Measurements from ENCODE around the gene NLGN2. TPM values are rescaled to one million over a fixed set of nuclear protein-coding genes. Genes with fewer than 3 reads are reported as not detected.

The NLGN2 gene
- total RNA-seq, 1 donor from 2014 or later = 46.7 TPM

DNA sequence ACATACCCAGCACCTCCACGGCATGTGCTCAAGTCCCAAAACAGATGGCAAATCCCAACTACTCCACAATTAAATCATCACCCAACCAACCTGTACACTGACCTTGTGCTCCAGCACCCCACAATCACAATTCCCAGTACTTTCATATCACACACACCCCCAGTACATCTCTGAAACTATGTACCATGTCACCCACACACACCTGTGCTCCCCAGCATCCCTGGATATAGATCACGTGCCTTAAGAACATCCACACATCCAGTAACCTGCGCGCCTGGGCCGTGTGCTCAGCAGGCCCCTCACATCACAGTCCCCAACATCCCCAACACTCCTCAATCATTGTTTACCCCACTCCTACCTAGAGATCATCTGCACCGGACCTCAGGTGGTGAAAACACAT lies 2.1 kb downstream of the NLGN2 start:
- peaks cover 17% of the 10 kb centered on the region for H3K4me1 Mint-ChIP-seq (ENCODE audit: low read depth)
- H3K9me3 Mint-ChIP-seq (ENCODE audit: low read depth) = no peaks in the 10 kb centered on the region
- DNase-seq (ENCODE audit: low spot score) = no peak
- TF ChIP-seq CTCF (IDR thresholded peaks at IDR 0.05) = no peak
- no peaks in the 10 kb centered on the region for H3K27me3 Mint-ChIP-seq (ENCODE audit: low read depth)
- peaks cover 23% of the 10 kb centered on the region for H3K36me3 Mint-ChIP-seq (ENCODE audit: low read depth)
- no peak overlapping the region for H3K4me3 Mint-ChIP-seq (ENCODE audit: unreplicated experiment)
- H3K27ac Mint-ChIP-seq (ENCODE audit: unreplicated experiment) = no peak overlapping the region

DNA sequence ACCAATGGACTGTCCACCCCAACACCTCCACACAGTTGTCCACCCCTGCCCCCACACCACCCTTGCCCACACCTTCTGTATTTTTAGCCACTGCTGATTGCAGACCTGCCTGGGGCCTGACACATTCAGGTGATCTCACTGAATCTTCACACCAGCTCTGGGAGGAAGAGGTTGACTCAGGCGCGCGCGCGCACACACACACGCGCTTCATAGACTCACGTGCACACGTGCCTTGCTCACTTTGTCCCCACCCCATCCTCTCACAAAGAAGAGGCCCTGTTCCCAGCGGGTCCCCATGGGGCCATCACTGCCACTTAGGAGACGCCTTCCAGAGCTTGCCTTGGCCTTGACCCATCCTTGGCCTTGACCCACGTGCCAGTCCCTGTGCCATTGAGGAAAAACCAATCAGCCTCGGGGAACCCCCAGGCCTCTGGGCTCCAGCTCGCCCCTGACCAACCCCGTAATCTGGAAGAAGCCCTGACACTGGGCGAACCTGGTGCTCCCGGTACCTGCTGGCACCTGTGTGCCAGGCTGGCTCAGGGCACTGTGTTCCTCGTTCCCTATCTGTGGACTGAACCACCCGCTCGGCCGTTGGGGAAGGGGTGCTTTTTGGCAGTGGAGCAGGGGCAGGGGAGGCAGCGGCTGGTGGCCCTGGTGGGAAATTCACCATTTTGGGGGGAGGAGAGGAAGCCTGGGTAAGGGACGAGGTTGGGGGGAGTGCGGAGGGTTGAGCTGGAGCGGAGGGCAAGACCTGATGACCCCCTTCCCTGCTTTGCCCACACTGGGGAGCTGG lies 3.2 kb downstream of the NLGN2 start:
- no peak for TF ChIP-seq CTCF (IDR thresholded peaks at IDR 0.05)
- H3K9me3 Mint-ChIP-seq (ENCODE audit: low read depth) = no peaks in the 10 kb centered on the region
- no peaks in the 10 kb centered on the region for H3K27me3 Mint-ChIP-seq (ENCODE audit: low read depth)
- H3K4me3 Mint-ChIP-seq (ENCODE audit: unreplicated experiment) = no peak overlapping the region
- DNase-seq (ENCODE audit: low spot score) = no peak
- H3K27ac Mint-ChIP-seq (ENCODE audit: unreplicated experiment) = peak overlapping the region; percentile 6
- H3K36me3 Mint-ChIP-seq (ENCODE audit: low read depth) = peaks cover 28% of the 10 kb centered on the region
- peaks cover 13% of the 10 kb centered on the region for H3K4me1 Mint-ChIP-seq (ENCODE audit: low read depth)

GRCh38 chr17:7411427-7411750 lies 3.7 kb downstream of the NLGN2 start:
- Mint-ChIP-seq H3K4me1 (ENCODE audit: low read depth) (peaks cover 7% of the 10 kb centered on the region), H3K36me3 (ENCODE audit: low read depth) (peaks cover 32% of the 10 kb centered on the region), H3K27me3 (ENCODE audit: low read depth) (no peaks in the 10 kb centered on the region), H3K9me3 (ENCODE audit: low read depth) (no peaks in the 10 kb centered on the region), H3K4me3 (ENCODE audit: unreplicated experiment) (no peak overlapping the region), H3K27ac (ENCODE audit: unreplicated experiment) (no peak overlapping the region)
- no peak for DNase-seq (ENCODE audit: low spot score)
- no peak for TF ChIP-seq CTCF (IDR thresholded peaks at IDR 0.05)

DNA sequence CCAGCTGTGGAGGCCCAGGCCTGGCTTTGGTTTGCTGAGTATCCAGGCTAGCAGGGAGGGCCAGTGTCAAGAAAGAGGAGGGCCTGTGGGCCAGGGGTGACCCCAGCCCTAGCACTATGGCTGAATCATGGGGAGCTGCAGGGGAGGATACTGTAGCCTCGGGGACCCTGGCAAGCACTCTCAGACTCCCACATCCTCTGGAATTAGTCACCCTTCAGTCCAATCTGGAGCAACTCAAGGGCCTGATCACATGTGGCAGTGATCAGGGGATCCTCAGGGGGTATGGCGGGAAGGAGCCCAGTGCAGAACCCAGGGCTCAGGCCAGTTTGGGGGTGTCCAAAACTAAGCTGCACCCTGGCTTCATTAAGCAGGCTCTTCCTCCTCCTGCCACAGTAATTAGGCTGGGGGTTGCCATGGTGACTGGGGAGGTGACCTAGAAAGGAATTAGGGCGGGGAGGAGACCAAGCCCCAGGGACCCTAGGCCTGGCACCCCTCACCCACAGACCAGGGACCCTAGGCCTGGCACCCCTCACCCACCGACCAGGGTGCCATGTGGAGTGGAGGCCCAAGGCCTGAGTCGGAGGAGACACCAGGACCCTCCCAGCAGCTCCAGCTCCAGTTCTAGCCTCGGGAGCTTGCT lies 5.8 kb downstream of the NLGN2 start:
- no peak overlapping the region for H3K4me3 Mint-ChIP-seq (ENCODE audit: unreplicated experiment)
- no peaks in the 10 kb centered on the region for H3K4me1 Mint-ChIP-seq (ENCODE audit: low read depth)
- H3K9me3 Mint-ChIP-seq (ENCODE audit: low read depth) = no peaks in the 10 kb centered on the region
- DNase-seq (ENCODE audit: low spot score) = no peak
- no peaks in the 10 kb centered on the region for H3K27me3 Mint-ChIP-seq (ENCODE audit: low read depth)
- H3K27ac Mint-ChIP-seq (ENCODE audit: unreplicated experiment) = no peak overlapping the region
- no peak for TF ChIP-seq CTCF (IDR thresholded peaks at IDR 0.05)
- H3K36me3 Mint-ChIP-seq (ENCODE audit: low read depth) = peaks cover 35% of the 10 kb centered on the region

DNA sequence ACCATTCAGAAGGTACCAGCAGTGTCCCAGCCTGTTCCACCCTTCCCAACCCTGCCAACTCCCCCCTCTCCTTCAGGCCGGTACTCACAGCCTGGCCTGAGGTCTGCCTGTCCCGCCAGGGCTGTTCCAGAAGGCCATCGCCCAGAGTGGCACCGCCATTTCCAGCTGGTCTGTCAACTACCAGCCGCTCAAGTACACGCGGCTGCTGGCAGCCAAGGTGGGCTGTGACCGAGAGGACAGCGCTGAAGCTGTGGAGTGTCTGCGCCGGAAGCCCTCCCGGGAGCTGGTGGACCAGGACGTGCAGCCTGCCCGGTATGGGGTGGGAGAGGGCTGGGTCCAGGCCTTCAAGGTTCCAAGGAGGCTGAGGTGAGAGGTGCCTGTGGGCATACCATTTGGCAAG lies 7.2 kb downstream of the NLGN2 start:
- H3K4me3 Mint-ChIP-seq (ENCODE audit: unreplicated experiment) = no peak overlapping the region
- H3K9me3 Mint-ChIP-seq (ENCODE audit: low read depth) = no peaks in the 10 kb centered on the region
- no peak overlapping the region for H3K27ac Mint-ChIP-seq (ENCODE audit: unreplicated experiment)
- no peak for DNase-seq (ENCODE audit: low spot score)
- H3K4me1 Mint-ChIP-seq (ENCODE audit: low read depth) = no peaks in the 10 kb centered on the region
- H3K27me3 Mint-ChIP-seq (ENCODE audit: low read depth) = no peaks in the 10 kb centered on the region
- H3K36me3 Mint-ChIP-seq (ENCODE audit: low read depth) = peaks cover 26% of the 10 kb centered on the region
- no peak for TF ChIP-seq CTCF (IDR thresholded peaks at IDR 0.05)
